ENCODE data around the gene CD320.
"Not testable (repeated sequence)": the region's sequence is repeated elsewhere in the genome, so short reads cannot be mapped to it uniquely, and the experiment has no call there.

- not testable (repeated sequence) for TF ChIP-seq EZH2 (IDR thresholded peaks at IDR 0.05); POLR2AphosphoS5 (IDR thresholded peaks at IDR 0.05; ENCODE audit: borderline replicate concordance, low read depth, low read length); FOXP2 (optimal IDR thresholded peaks at IDR 0.05; ENCODE audit: control extremely low read depth, extremely low read length, insufficient read depth)
Measured at GRCh38 chr19:8291337-8291736, 16.8 kb downstream of the CD320 start.

All from SK-N-MC (cell line).